Activated gamma-delta T cell (primary cell): Measurements from ENCODE around the gene DUSP22.
"Not testable (repeated sequence)": the region's sequence is repeated elsewhere in the genome, so short reads cannot be mapped to it uniquely, and the experiment has no call there.

Experiments used
- DNase-seq: peaks from one replicate; lab custom pipeline; 2025; lab: John Stamatoyannopoulos, UW
- total RNA-seq, 2 donors: gene quantifications; one replicate each; lab custom pipeline; 2026; lab: John Stamatoyannopoulos, UW

The DUSP22 gene, protein sequence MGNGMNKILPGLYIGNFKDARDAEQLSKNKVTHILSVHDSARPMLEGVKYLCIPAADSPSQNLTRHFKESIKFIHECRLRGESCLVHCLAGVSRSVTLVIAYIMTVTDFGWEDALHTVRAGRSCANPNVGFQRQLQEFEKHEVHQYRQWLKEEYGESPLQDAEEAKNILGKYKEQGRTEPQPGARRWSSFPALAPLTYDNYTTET
- 91.4 to 93.3 reads per million in 2 donors for total RNA-seq

DNA sequence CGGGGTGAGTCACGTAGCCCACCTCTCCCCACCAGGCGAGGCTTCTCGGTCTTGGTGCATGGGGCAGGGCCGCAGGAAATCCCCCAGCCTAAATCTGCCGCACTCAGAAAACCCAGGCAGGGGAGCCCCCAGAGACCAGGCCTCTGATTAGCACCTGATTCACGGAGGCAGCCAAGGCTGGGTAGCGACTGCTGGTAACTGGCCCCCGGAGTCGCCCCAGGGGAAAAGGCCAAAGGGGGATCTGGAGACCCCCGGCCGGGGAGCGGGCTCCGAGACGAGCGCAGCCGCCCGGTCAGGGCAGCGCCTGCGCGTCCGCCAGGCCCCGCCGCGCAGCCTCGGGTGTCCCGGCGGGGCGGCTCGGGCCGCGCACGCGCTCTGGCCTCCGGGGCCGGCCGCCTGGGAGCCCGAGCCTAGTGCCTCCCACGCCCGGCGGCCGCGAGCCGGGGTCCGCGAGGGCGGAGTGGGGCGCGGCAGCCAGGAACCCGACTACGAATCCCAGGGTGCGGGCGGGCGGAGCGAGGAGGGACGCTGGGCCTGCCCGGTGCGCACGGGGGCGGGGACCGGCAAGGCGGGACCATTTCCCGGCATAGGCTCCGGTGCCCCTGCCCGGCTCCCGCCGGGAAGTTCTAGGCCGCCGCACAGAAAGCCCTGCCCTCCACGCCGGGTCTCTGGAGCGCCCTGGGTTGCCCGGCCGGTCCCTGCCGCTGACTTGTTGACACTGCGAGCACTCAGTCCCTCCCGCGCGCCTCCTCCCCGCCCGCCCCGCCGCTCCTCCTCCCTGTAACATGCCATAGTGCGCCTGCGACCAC, at the start of gene DUSP22:
DUSP22 (plus strand) TSS at position 791 of the 809 bp plus-strand sequence. CDS start 53 bp downstream, outside the sequence.
- no peak for DNase-seq

DNA sequence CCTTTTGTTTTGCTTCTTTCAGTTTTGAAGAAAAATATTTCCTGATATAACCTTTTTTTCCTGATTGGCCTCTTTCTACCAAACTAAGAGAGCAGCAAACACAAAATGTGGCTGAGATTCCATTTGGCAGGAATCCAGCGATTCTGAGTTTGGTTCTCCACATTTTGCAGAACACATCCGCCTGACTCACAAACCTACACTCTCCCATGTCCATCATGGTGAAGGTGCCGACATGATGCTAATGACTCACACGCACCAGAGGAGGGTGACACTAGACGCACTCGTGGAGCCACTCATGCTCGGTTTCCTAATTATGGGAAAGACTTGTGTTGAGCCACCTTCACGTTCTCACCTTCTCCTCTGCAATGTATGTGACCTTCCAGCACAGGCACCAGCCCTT, 45.9 kb upstream of the DUSP22 start:
- DNase-seq: no peak

DNA sequence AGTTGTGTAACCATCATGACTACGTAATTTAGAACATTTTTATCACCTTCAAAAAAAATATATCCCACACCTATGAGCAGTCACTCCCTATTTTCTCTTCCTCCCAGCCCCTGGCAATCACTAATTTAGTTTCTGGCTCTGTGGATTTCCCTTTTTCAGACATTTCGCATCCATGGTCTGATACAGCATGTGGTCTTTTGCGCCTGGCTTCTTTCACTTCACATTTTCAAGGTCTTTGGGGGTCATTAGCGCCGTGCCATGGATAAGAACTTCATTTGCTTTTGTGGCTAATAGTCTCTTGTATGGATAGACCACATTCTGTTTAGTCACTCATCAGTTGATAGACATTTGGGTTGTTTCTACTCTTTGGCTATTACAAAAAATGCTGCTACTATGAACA, 44.9 kb upstream of the DUSP22 start:
- DNase-seq: no peak

DNA sequence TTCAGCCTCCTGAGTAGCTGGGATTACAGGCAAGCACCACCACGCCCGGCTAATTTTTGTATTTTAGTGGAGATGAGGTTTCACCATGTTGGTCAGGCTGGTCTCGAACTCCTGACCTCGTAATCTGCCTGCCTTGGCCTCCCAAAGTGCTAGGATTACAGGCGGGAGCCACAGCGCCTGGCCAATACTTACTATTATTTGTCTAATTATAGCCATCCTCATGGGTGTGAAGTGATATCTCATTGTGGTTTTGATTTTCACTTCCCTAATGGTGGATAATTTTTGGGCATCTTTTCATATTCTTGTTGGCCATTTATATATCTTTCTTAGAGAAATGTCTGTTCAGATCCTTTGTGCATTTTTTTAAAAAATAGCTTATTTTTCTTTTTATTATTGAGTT, 44.2 kb upstream of the DUSP22 start:
- DNase-seq: not testable (repeated sequence)

DNA sequence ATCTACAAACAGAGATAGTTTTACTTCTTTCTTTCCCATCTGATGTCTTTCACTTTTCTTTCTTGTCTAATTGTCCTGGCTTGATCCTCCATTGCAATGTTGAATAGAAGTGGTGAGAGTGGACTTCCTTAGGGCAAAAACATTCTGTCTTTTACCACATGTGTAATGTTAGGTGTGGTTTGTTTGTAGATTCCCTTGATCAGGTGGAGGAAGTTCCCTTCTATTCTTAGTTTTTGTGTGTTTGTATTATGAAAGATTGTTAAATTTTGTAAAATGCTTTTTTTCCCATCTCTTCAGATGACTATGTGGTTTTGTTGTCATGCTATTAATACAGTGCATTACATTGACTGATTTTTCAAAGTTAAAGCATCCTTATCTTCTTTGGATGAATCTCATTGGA, 41.6 kb upstream of the DUSP22 start:
- no peak for DNase-seq

DNA sequence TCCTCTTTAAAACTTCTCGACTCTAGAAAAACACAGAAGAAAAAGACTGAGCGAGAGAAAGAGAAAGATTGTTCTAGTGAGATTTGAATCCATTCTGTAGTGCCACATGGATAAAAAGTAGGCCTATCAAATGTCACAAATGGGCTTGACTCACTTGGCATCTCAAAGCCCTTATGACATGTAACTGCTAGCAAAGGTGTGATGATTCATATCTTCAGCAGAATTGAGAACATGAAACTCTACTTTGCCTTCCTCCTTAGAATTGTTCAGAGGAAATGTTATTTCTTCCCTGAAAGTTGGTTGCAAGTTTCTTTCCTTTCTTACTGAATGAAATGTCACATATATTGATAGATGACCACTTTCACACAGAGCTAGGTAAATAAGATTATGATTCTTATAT, 40.4 kb upstream of the DUSP22 start:
- no peak for DNase-seq

DNA sequence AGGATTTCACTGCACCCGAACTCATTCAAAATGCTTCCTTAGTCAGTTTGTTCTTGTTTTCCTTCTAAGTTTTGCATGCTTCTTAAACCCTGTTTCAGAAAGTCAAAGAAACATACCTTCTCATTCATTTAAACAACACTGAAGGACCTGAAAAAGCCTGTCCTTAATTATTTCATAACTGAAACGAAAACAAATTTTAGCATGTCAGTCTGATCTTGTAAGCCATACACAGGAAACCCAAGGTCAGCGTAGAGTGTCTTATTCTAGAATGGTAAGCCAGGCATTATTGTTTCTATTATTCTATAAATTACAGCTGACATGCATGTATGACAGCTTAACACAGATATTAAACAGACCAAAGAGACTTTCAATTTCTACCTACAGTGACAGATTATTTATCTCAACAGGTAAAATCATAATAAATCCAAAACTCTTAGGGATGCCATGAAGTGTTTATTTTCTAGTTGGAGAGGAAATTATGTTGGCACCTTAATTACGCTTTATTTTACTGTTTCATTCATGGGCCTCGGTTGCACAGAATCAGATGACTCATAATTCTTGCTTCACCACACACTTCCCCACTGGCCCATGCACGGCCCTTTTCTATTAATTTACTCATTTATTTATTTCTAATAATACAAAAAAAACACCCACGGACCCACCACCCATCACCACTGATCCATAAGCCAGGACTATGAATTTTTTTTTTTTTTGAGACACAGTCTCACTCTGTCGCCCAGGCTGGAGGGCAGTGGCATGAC, 39.3 kb upstream of the DUSP22 start:
- DNase-seq: no peak

DNA sequence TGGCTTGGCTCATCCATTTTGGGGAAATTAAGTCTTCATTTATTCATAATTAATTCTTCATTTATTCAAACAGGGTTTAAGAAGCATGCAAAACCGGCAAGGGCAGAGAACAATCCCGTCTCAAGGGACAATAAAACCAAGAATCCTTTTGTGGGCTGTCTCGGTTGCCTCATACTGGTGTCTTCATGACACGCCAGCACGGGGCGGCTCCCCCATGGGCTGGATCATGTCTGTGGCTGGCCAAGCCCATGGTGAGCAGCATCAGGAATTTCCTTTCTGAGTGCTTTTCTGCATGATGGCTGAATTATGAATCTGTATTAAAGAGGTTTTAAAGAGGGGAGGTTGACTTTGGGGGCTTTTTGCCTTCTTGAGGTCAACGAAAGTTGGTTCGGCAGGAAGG, 38.3 kb upstream of the DUSP22 start:
- DNase-seq: no peak

DNA sequence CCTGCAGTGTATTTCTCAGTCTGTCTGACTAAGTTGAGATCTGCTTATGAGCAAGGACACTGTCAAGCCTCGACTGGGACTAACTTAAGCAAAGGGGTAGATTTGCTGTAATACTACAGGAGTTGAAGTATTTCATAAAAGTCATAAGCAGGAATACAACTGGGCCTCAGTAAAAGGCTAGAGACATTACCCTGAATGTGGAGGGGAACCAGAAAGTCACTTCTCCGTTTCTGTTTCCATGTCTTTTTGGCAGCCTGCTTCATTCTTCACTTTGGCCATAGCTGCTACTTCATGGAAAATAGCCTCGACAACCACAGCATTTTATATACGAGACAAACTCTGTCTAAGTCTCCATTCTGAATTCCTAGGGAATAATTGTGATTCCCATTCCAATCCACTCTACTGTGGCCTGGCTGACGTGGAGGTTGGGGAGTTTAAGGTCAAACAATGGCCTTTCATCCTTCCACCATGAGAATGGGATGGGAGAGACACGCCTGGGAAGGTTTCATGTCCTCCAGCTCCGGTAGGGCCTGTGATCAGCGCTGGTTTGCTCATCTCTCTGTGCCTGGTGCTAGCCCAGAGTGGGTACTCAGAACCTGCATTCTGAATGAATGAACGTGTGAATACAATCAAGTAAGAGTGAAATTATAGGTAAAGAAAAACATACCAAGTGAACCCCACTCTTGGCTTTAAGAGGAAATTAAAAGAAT, 37.1 kb upstream of the DUSP22 start:
- no peak for DNase-seq

DNA sequence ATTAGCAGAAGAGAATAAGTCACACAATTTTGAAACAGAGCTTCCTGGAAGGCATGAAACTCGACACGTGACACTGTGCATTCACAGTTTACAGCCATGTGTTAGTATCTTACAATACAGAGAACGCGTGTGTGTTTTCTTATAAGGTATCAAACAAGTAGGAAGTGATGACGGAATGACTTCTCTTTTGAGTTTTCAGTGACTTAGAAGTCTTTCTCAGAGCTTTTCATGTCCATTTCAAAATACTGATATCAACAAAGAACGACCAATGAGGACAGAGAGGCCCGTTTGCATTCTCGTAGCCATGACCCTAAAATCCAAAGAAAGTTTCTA, 36.6 kb upstream of the DUSP22 start:
- no peak for DNase-seq

DNA sequence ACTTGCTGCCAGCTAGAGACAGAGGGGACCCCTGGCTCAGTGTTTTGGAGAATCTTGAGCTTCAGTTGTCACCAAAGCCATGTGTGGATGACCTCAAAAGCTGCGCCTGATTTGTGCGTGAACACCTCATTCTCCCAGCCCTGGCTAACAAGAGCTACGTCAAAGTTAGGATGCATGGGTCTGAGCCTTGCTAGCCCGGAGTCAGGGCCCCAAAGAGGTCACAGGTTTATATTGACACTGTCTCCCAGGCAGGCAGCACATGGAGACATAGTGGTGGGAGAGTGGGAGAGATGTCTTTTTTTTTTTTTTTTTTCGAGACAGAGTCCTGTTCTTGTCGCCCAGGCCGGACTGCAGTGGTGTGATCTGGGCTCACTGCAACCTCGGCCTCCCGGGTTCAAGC, 36.1 kb upstream of the DUSP22 start:
- DNase-seq: no peak

DNA sequence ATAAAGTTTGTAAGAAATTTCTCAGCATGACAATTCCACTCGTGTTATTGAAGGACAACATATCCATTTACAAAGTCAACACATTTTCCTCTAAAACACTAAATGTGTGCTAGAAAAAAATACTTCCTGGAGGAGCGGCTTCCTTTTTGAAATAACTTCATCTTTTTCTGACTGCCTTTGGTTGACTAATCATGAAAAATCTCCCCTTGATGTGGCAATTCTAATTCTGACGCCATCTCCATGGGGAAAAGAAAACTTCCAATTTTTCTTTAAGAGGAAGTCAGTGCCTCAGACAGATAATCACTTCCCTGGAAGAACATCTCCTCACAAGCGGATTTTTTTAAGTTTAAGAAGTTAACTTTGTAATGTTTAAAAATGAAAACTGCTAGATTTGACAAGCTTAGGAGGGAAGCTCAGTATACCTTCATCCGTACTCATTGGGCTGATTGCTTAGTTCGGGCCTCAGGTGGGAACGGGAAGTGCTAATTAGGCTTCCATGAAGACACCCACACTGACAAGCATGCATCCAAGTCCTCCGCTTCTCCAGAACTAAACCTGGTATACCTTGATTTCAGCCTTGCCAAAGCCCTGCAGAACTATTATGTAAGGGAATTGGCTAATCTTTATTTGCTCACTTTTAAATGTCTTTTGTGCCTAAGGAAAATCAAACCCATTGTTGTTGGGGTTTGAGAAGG, 35.1 kb upstream of the DUSP22 start:
- DNase-seq: no peak

DNA sequence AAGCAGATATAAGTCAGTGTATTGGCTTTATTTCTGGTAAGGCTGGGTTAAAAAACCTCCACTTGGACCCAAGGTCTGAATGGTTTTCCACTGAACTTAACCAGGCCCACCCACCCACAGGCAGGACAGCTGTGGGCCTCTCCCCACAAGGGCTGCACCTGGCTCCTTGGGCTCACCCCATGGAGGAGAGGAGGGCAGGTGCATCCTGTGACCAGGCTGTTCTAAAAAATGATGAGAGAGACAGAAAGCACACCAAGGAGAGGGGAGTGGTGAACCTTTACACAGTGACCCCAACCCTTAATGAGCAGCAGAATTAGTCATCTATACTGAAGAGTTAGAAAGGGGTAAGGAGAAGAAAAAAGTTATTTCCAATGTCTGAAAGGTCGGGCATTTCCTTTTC, 34.5 kb upstream of the DUSP22 start:
- DNase-seq: no peak

DNA sequence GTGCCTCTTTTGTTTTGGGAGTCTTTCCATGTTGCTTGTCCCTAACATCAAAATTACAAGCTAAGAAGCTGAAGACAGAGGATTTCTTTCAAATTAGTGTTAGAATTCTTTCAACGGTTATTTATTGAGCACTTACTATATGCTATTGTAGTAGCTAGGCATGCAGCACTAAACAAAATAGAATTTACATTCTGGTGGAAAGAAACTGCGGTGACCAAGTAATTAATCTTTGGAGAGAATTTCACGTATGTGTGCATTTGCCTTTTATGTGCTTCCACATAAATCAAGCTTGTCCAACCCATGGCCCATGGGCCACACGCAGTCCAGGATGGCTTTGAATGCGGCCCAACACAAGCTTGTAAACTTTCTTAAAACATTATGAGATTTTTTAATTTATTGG, 33.0 kb upstream of the DUSP22 start:
- DNase-seq: no peak

DNA sequence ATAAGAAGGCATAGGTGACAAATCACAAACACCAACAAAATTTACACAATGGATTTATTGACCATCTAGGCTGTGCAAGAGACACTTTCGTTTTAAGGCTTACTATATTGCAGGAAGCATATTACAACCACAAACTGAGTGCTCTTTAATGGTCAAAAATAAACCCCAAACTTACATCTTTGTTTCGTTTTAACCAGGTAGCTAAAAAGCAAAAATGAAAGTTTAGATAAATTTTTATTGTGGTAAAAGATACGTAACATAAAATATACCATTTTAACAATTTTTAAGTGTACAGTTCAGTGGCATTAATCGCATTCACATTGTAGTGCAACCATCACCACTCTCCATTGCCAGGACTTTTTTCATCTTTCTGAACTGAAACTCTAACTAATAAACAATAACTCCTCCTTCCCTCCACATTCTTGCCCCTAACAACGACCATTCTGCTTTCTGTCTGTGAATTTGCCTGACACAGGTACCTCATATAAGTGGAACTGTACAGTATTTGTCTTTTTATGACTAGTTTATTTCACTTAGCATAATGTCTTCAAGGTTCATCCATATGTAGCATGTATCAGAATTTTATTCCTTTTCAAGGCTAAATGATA, 32.3 kb upstream of the DUSP22 start:
- no peak for DNase-seq

DNA sequence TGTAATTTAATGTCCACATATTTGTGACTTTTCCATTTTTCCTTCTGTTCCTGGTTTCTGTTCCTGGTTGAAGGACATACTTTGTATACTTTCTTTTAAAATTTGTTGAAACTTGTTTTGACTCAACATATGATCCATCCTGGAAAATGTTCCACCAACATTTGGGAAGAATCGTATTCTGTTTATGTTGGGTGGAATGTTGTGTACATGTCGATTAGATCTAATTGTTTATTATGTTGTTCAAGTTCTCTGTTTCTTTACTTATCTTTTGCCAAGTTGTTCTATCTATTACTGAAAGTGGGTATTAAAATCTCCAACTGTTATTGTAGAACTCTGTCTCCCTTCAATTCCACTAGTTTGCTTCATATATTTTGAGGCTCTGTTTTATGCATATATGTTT, 27.7 kb upstream of the DUSP22 start:
- no peak for DNase-seq

DNA sequence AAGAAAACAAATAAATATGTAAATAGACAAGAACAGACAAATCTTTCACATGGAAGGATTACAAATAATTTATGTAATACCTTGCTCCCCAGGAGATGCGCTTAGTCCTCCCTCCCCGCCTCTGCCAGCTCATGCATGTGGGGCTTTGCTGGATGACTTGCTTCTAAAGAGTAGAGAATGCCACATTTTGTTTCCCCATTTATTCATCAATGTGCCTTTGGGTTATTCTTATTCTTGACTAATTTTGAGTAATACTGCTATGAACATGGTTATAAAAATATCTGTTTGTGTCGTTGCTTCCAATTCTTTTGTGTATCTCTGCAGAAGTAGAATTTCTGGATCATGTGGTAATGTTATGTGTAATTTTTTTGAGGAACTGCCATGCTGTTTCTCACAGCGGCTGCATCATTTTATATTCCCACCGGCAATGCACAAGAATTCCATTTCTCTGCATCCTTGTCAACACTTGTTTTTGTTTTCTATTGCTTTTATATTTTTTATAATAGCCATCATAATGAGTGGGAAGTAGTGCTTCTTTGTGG, 23.8 kb upstream of the DUSP22 start:
- DNase-seq: no peak

DNA sequence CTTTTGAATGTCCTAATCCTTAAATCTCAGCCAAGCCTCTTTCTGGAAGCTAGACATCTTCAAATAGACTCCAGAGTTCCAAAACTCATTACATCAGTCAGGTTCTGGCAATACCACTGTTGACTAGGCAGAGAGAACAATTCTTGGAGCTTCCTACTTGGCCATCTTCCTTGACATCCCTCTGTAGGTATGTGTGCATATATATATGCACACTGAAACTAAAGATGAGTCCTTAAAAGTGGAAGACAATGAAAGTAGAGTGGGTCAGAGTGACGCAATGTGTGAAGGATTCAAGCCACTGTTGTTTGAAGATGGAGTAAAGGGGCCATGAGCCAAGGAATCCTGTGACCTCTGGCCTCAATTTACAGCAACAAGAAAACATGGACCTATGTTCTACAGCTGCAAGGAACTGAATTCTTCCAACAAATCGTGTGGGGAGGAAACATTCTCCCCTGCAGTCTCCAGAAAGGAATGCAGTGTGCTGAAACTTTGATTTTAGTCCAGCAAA, 18.7 kb upstream of the DUSP22 start:
- DNase-seq: no peak

DNA sequence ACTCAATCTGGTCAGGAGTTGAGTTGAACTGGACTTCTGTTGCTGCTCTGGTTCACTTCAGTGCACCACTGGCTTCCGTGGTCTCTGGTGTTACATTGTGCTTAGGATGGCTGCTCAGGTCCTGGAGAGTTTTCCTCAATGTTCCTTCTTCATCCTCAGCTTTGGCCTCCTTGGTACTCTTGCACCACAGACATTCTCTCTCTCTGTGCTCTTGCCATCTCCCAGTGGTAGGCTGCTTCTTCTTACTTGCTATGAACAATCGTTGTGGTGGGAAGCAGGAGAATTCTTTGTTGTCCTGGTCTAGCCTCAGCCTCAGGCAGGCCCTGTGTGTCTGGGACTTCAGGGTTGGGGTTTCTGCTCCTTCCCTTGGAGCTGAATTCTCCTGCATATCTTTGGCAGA, 14.5 kb upstream of the DUSP22 start:
- no peak for DNase-seq

DNA sequence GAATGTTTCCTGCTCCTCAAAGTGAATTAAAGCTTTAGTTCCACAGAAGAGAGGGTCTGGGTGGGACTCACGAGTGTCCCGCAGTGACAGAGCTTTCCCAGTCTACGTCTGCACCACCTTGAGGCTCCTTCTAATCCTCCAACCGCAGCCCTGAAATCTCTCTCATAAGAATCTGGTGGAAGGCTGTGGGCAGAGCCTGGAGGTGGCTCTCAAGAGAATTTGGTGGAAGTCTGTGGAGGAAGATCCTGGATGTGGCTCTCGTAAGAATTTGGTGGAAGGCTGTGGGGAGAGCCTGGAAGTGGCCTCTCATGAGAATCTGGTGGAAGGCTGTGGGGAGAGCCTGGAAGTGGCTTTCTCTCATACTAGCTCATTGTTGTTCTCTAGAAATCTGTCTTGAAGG, 13.8 kb upstream of the DUSP22 start:
- no peak for DNase-seq
